Stimulated activated CD4-positive, alpha-beta T cell treated with anti-CD3 and anti-CD28 coated beads, Interleukin-4, amount 100 ng/mL, for 48 hours (primary cell): ENCODE data around the gene MAN1C1.
"Not testable (repeated sequence)": the region's sequence is repeated elsewhere in the genome, so short reads cannot be mapped to it uniquely, and the experiment has no call there.

Experiments used
- DNase-seq, 2 donors: peaks; one replicate each; pipeline ENCODE4 v3.0.0-alpha.2; 2020; ENCODE audit warnings: low read depth in 2 of 2

MAN1C1 gene

DNA sequence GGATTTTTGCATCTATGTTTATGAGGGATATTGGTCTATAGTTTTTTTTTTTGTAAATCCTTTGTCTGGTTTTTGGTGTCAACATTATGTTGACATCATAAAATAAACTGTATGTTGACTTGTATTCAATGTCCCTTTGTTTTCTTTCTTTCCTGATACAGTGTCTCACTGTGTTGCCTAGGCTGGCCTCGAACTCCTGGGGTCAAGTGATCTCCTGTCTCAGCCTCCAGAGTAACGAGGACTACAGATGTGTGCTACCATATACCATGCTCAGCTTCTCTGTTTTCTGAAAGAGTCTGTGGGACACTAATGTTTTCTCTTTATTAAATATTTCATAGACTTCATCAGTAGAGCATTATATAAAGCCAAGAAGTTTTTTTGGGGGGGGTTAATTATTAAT lies 18.3 kb downstream of the MAN1C1 start:
- DNase-seq, result no peak

GRCh38 chr1:25636141-25636540 lies 19.6 kb downstream of the MAN1C1 start:
- not testable (repeated sequence) for DNase-seq

DNA sequence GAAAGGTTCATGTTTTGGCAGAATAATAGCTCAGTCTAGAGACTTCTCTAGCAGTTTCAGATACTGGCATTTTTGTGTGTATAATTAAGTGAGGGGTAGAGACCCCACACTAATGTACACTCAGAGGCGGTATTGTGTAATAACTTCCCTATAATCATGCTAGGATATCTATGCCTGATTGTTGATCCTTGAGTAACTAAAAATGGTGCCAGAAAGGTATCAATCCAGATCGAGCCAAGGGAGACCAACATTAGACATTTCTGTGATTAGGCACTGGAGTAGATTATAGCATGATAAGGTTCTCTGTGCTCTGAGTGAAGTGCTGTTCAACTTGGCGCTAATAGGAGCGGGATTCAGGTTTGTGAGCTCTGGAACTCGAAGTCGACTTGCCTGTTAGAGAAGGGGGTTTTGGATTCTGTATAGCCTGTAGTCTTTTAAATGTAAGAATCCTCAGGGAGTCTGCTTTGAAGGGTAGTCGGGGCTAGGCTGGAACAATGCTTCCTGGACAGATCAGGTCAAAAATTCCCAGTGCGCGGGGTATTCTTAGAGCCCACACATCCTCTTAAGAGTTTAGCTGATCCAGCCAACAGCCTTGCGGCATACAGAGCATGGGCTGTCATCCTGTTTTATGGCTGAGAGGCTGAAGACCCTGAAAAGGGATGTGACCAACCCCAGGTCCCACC lies 24.2 kb downstream of the MAN1C1 start:
- DNase-seq, result no peak

DNA sequence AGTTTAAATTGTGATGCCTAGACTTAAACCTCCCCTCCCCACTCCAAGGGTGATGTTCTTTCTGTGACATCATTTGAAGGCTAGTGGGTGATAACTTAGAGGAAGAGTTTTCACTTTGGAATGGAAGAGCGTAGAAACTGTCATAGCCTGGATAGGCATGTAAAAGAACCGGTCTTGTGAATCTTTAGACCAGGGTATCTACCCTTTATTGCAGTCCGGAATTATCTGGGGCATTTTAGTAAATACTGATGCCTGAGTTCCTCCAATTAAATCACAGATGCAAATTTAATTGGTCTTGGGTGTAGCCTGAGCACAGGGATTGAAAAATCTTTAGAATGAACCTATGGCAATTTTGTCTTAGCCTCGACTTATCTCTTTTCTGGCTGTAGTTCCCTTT lies 24.7 kb downstream of the MAN1C1 start:
- DNase-seq, result no peak

GRCh38 chr1:25641931-25642573 lies 25.5 kb downstream of the MAN1C1 start:
- DNase-seq, result no peak

DNA sequence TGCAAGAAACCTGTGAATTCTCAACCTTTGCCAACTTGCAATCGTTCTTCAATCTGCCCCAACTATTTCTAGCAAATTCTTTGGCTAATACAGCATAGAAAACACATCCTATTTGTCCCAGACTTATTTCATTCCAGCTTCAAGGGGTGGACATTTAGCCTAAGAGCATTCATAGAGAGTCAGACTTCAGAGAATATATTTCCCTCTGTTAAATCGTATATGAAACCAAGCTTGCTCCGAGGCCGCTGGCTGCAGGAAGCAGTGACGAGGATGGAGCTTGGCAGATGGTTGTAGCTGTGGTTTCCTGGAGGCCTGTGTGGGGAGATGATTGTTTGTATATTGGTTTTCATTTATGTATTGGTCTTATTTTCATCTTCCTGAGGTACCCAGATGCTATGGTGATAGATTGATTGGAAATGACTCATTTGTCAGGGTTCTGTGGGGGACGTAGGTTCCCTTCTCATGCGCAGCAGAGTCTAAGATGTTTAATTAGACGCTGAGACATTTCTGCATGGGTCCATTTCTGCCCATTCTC lies 26.1 kb downstream of the MAN1C1 start:
- peak; percentile 37 to 57 for DNase-seq

- no peak for DNase-seq
These were observed 27.3 kb downstream of the MAN1C1 start for GRCh38 chr1:25643929-25644328.

DNA sequence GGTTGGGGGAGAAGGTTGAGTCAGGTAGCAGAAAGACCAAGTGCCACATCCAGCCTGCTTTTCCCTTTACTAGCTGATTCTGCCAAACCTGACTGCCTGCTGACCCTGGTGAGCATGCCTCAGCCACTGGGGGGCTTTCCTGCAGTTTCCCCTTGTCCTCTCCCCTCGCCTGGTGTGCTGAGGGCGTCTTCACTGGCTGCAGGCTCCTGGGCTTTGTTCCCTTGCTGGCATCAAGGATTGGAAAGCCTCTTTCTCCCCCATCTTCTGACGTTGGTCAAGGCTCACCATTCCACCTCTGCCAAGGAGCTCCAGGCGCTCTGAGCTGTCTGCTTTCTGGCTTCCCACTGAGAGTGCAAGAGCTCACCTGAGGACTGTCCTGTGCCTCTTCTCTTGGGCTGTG lies 28.4 kb downstream of the MAN1C1 start:
- no peak for DNase-seq

GRCh38 chr1:25645637-25646400 lies 29.2 kb downstream of the MAN1C1 start:
- no peak for DNase-seq

DNA sequence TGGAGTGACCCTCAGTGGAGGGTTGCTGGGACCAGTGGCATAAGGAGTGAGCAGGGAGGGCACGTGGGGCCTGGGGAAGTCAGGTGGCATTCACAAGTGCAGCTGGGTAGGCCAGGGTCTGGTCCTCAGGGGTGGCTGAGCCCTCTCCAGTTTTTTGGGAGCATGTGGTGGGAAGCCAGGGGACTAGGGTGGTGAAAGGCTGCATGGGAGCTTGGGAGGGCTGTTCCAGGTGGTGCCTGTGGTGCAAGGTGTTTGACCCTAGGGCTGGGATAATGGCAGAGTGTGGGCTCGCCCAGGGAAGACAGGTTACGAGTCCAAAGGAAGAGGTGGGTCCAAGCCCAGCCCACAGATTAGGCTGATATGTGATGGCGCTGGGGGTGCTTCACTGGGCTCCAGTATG lies 30.5 kb downstream of the MAN1C1 start:
- no peak for DNase-seq

GRCh38 chr1:25647863-25648262 lies 31.3 kb downstream of the MAN1C1 start:
- DNase-seq, result no peak

DNA sequence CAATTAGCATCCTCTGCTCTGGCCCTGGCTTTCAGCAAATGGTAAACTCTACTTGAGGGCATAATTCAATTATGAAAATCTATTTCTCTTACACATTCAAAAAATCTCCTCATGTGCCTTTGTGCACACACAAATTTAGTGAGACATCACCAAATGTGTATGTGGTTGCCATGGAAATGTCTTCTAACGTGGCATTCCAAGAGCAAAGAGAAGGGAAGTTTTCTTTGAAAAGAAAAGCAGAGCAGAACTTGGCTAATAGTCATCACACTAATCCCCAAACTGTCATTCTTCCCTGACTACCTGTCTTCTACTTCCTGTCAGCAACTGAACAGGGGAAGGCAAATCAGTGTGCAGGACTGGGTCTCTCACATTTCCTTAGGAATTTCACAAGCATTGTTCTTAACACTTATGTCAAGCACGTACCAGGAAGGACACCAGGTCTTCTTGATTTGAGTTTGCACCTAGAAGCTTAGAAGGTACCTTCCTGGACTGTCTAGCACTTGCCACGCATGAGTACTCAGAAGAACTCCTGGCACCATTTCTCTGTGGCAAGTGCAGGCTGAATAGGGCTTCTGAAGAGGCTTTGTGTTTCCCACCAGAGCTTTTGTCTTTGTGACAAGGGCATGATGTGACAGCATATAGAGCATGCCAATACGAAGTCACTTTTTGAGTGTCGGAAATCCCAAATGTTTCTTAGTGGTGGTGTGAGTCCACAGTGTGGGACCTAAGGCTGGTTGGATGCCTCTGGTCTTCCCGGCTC lies 32.3 kb downstream of the MAN1C1 start:
- DNase-seq, result no peak

GRCh38 chr1:25649505-25650288 lies 33.1 kb downstream of the MAN1C1 start:
- no peak for DNase-seq

- no peak for DNase-seq
These were observed 33.6 kb downstream of the MAN1C1 start for GRCh38 chr1:25650289-25650576.

GRCh38 chr1:25651036-25651640 lies 34.5 kb downstream of the MAN1C1 start:
- no peak for DNase-seq

- DNase-seq, result no peak
These were observed 35.5 kb downstream of the MAN1C1 start for GRCh38 chr1:25651824-25652741.

DNA sequence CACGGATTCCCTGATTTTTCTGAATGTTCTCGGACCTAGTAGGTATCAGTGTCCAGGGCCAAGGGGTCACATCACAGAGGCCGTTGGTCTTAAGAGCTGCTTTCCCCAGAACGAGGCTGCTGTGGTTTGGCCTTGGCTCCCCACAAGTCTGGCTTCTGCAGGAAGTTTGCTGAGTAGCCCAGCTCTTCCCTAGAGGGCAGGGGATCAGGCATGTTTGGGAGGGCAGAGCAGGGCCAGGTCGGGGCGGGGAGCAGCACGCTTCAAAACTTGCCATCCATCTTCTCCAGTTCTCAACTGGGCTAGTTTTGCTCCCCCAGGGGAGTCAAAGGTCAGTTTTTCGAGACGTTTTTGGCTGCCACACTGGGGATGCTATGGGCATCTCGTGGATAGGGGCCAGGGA lies 37.0 kb downstream of the MAN1C1 start:
- no peak for DNase-seq

- no peak for DNase-seq
These were observed 37.6 kb downstream of the MAN1C1 start for GRCh38 chr1:25654109-25654660.

DNA sequence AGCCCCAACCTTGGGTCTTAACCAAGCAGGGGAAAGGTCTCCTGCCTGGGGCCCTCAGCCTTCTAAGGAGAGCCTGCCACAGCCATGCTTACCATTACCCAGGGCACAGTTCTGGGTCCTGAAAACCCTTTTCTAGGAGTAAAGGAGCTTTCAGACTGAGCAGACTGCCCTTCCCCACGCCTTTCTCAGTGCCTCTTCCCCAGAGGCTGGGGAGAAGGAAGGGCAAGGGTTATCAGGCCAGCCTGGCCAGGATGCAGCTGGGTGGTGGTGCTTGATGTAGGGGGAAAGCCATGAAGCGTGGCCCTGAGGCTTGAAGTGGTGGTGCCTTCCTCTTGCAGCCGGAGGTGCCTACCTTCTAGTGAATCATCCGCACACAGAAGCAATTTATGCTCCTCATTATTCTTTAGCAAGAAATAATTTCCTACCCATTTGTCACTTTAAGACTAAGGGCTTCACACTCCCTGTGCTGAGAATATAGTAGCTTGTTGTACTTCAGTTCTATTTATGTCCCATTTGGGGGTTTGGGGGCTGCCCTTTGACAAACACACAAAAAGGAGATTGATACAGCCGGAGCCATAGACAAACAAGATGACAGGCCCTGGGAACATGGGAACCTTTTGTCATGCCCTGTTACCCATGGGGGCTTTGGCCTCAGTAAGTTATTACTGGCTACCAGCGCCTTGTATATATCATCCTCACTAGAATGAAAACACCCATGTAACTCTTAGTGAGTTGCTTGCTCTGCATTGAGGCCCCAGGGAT lies 40.7 kb downstream of the MAN1C1 start:
- DNase-seq, result no peak
